ENCODE results near the gene EPHB1. TPM values are rescaled to one million over a fixed set of nuclear protein-coding genes. Genes with fewer than 3 reads are reported as not detected.

EPHB1 gene
- total RNA-seq, 4 donors from 2014 or later, result 0.16 to 1.5 (median 0.59) TPM

DNA sequence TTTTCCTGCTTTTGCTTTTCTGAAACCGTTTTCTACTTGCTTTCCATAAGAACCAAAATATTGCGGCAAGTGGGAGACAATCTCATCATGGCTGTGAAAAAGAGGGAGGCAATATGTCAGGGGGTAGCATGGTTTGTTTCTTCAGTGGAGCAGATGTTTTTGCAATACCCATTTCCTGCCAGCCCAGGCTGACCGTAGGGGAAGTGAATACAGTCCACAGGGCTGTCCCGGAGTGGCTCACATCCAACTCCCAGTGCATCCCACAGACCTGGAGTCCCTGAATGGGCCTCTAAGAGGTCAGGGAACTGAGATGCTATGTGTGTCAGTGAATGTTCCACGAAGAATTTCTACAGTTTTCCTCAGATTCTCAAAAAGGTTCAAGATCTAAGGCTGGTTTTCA, 69.6 kb downstream of the EPHB1 start:
- TF ChIP-seq, protein P1, sequence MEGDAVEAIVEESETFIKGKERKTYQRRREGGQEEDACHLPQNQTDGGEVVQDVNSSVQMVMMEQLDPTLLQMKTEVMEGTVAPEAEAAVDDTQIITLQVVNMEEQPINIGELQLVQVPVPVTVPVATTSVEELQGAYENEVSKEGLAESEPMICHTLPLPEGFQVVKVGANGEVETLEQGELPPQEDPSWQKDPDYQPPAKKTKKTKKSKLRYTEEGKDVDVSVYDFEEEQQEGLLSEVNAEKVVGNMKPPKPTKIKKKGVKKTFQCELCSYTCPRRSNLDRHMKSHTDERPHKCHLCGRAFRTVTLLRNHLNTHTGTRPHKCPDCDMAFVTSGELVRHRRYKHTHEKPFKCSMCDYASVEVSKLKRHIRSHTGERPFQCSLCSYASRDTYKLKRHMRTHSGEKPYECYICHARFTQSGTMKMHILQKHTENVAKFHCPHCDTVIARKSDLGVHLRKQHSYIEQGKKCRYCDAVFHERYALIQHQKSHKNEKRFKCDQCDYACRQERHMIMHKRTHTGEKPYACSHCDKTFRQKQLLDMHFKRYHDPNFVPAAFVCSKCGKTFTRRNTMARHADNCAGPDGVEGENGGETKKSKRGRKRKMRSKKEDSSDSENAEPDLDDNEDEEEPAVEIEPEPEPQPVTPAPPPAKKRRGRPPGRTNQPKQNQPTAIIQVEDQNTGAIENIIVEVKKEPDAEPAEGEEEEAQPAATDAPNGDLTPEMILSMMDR (IDR thresholded peaks at IDR 0.05; ENCODE audit: low read depth), result no peak

DNA sequence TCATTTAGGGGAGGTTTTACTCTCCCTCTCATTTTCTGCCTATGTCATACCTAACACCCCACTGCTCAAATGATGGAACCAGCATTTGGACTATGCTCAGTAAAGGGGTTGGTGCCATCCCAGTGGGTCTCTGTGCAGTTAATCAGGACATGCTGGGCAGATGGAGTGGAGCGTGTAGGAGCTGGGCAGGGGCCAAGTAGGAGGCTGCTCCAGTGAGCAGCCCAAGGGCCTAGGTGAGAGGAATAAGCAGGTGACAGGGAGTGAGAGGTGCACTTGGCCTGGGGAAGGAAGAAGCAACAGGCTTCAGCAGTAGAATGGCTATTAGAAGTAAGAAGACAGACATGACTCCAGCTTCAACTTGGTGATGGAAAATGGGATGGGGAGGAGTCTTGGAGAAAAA, 72.2 kb downstream of the EPHB1 start:
- TF ChIP-seq, protein P1 (IDR thresholded peaks at IDR 0.05; ENCODE audit: low read depth), result no peak

DNA sequence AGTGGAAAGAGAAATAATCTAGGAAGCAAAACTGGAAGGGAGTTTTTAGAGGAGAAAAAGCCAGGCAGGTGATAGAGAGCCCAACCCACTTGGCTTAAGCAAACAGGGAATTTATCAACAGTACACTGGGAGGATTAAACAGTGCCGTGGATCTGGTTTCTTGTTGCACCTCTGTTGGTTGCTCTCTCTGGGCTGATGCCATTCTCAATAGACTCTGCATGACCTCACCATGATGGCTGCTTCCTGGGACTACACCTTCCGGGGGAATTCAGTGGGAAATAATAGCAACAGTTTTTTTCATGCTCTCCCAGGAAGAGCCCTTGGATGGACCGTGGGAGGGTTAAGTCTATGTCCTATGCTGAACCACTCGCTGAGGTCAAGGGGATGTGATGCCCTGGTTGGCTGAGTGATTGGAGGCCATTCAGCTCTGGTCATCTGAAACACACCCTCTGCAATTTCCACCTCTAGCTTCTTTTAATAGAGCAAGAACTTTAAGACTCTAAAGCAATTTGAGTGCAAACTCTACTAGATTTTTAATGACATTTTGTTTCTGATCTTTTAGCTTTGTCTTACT, 74.2 kb downstream of the EPHB1 start:
- TF ChIP-seq, protein P1 (IDR thresholded peaks at IDR 0.05; ENCODE audit: low read depth), result no peak

DNA sequence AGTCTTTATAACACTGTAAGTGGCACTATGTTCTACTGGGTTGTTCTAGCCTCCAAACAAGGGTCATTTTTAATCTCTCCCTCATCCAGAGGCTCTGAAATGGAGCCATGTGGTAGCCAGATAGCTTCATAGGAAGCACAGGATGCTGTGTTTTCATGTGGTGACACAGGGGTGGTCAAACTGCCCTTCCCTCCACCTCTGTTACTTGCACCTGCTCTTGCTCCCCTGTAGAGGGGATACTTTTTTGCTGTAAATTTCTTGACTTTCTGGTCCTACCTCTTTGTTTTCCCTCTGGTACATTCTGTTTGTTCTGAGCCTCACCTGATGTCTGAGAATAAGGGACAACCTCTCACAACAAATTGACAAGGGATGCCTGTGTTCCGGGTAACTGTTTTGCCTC, 76.8 kb downstream of the EPHB1 start:
- TF ChIP-seq, protein P1 (IDR thresholded peaks at IDR 0.05; ENCODE audit: low read depth), result no peak

DNA sequence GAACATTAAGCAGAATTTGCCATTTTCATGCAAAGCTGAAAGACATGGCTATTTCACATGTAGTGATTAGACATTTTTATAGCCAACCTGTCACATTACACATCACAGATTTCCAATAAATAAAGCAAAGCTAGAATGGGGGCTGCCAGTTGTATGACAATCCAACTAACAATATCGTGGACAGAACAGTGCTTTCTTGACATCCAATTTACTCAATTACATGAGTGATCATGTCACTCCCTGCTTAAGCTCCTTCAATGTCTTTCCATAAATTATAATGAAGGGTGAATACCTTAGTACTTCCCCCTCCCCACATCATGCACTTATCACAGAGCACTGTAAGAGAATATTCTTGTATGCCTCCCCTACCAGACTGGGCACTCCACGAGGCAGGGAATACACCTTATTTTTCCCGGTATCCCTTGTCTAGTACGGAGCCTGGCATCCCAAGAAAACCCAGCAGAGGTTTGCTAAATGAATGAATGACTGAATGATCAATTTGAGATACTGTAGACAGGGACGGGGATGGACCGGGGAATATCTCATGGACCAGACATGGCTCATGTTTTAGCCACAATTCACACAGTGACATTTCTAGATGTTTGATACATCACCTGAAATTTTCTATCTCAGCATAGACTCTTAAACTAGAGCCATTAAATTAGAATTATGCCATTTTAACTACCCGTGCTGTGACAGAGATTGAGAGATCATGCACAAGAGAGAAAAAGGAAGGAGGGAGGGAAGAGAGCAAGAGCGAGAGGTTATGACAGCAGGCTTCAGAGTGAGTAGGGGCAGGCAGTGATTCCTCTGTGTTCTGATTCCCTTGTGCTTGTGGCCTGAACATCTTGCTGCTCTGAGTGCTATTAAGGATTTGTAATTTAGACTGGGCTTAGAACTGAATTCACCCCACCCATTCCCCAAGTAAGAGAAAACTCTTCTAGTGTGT, 77.7 kb downstream of the EPHB1 start:
- TF ChIP-seq, protein P1 (IDR thresholded peaks at IDR 0.05; ENCODE audit: low read depth), result no peak

DNA sequence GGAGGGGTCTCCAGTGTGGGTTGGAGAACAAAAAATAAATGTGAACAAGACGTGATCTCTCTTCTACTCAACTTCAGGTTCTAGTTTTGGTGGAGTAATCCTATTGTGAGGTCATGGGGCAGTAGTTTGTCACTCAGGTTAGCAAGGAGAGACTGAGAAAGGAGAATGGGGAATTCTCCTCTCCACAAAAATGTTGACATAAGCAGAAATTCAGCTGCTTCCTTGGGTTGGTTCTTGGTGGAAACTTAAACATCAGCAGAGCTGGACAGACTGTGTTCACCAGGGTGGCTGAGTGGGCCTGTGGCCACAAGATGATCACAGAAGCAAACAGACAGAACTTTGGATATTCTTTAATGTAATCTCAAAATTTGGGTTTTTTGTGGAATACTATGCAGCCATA, 78.7 kb downstream of the EPHB1 start:
- TF ChIP-seq, protein P1 (IDR thresholded peaks at IDR 0.05; ENCODE audit: low read depth), result no peak

DNA sequence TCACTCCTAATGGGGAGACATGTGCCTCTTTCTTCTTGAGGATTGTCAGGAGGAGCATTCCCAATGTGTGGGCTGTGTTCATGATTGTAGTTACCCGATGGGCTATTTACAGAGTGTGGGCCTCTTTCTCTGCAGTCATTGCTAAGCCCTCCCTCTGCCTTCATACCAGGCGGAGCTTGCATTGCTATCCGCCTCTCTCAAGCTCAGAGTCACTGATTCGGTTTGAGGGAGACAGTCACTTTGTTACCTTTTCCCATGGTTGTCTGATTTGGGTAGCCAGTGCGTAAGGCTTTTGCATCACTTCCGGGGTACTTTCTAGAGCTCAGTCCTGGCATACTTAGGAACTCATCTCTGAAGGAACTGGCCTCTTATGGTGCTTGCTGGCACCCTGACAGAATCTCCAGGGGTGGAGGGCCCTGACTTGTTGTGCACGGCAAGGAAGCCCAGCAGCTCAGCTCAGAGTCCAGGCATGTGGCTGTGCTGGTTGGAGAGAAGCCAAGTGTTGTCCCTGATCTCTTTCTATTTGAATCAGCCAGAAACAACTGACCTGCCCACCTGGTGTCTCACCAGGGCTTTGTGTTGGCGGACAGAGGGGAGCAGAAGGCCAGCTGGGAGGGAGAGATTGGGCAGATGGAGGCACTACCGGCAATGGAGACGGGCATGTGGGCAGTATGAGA, 79.8 kb downstream of the EPHB1 start:
- TF ChIP-seq, protein P1 (IDR thresholded peaks at IDR 0.05; ENCODE audit: low read depth), result no peak

Measured in subcutaneous adipose tissue (tissue), 4 donors.